HepG2 (cell line): ENCODE results near the gene TSTD2. TPM values are rescaled to one million over a fixed set of nuclear protein-coding genes. Genes with fewer than 3 reads are reported as not detected.

Experiments
- ATAC-seq: fragments of 200-7000 bp; cut with Tn5 transposase; 3 replicates; pipeline ENCODE4 v1.9.1; 2020; ENCODE audit warnings: mild to moderate bottlenecking, moderate library complexity
- BruUV-seq: library from RNA; stranded (reverse); fragments of 400-500 nt; replicated peaks from 2 replicates; lab custom pipeline; 2021; lab: Mats Ljungman, UMichigan
- CTCF ChIA-PET: fragments of 300-600 bp; formaldehyde crosslinking; extraction: SDS; loops from one replicate; lab custom pipeline; 2021; ENCODE audit warnings: low total read pairs, inconsistent platforms, low intra/inter-chr PET ratio; lab: Yijun Ruan, JAX
- POLR2A ChIA-PET: fragments of 350-600 bp; sonication (Branson Sonifier 250); formaldehyde crosslinking; loops from one replicate; lab custom pipeline; 2020; ENCODE audit warnings: antibody characterized with exemption, inconsistent platforms; lab: Yijun Ruan, JAX
- DNase-seq: peaks from one replicate; pipeline ENCODE4 v3.0.0-alpha.2; 2015; ENCODE audit warnings: low spot score
- FAIRE-seq: peaks from 3 replicates; lab custom pipeline; 2011; peaks lifted over from hg19 to GRCh38; lab: Jason Lieb, UNC
- H2AFZ ChIP-seq: one replicate; pipeline ENCODE4 v1.6.1; 2011; ENCODE audit warnings: low read length, inconsistent platforms
- H3K27ac ChIP-seq: fragments of 300-600 bp; 3 replicates; pipeline ENCODE4 v1.8.0; 2011; ENCODE audit warnings: mixed run types, mild to moderate bottlenecking, mixed read lengths, low read length, inconsistent platforms; ENCODE audit not compliant: insufficient read depth; ENCODE audit errors: extremely low read length
- H3K27me3 ChIP-seq, 2 experiments: fragments of 200-600 bp in 1 of 2; 2 replicates in 1 of 2; 3 replicates in 1 of 2; pipeline versions ENCODE4 v1.6.0 to v1.8.0; 2011; ENCODE audit warnings: low read length in 2 of 2, mild to moderate bottlenecking in 2 of 2, moderate library complexity in 2 of 2, inconsistent platforms in 1 of 2; ENCODE audit not compliant: insufficient read depth in 2 of 2, control insufficient read depth in 1 of 2
- H3K36me3 ChIP-seq, 2 experiments: fragments of 200-600 bp in 1 of 2; replicated peaks in 1 of 2; 2 replicates in 1 of 2; 3 replicates in 1 of 2; pipeline versions ENCODE4 v1.5.1 to v1.8.0; 2011; ENCODE audit warnings: low read length in 2 of 2, inconsistent platforms in 1 of 2; ENCODE audit not compliant: insufficient read depth in 2 of 2, control insufficient read depth in 1 of 2
- H3K4me1 ChIP-seq: 2 replicates; pipeline ENCODE4 v1.5.1; 2012; ENCODE audit warnings: low read length, inconsistent platforms; ENCODE audit not compliant: insufficient read depth
- H3K4me2 ChIP-seq: 2 replicates; pipeline ENCODE4 v1.6.0; 2011; ENCODE audit warnings: low read depth, low read length, inconsistent platforms
- H3K4me3 ChIP-seq, 3 experiments: fragments of 200-600 bp in 1 of 3; sonication (generic), shearing (Covaris generic) in 1 of 3; replicated peaks in 1 of 3; 2 replicates each; pipeline ENCODE4 v1.5.1; 2011 to 2016; ENCODE audit warnings: low read length in 3 of 3, inconsistent platforms in 2 of 3, low read depth in 2 of 3, mild to moderate bottlenecking in 2 of 3, control low read depth in 1 of 3, mixed read lengths in 1 of 3; ENCODE audit not compliant: insufficient read depth in 1 of 3
- H3K79me2 ChIP-seq: one replicate; pipeline ENCODE4 v1.6.1; 2011; ENCODE audit warnings: low read length, inconsistent platforms; ENCODE audit not compliant: insufficient read depth
- H3K9ac ChIP-seq: 2 replicates; pipeline ENCODE4 v1.6.0; 2011; ENCODE audit warnings: mild to moderate bottlenecking, low read depth, low read length, inconsistent platforms; ENCODE audit not compliant: insufficient read depth
- H3K9me3 ChIP-seq: 2 replicates; pipeline ENCODE4 v1.5.1; 2012; ENCODE audit warnings: mild to moderate bottlenecking, low read length
- H4K20me1 ChIP-seq: 2 replicates; pipeline ENCODE4 v1.6.0; 2011; ENCODE audit warnings: inconsistent platforms, mild to moderate bottlenecking, low read length, moderate library complexity; ENCODE audit not compliant: insufficient read depth
- CC2D1A ChIP-seq: sonication (generic); formaldehyde crosslinking; IDR thresholded peaks from 2 replicates; pipeline ENCODE4 v1.8.1; 2023; ENCODE audit warnings: mild to moderate bottlenecking, missing genetic modification reagents
- E2F1 ChIP-seq: sonication (generic); formaldehyde crosslinking; IDR thresholded peaks from 2 replicates; pipeline ENCODE4 v1.5.0; 2020; ENCODE audit warnings: missing genetic modification reagents
- HOXA9 ChIP-seq: sonication (generic); formaldehyde crosslinking; IDR thresholded peaks from 2 replicates; pipeline ENCODE4 v1.8.1; 2022; ENCODE audit warnings: missing genetic modification reagents, mild to moderate bottlenecking, moderate library complexity, borderline replicate concordance
- MIXL1 ChIP-seq: IDR thresholded peaks from 2 replicates; pipeline ENCODE4 v1.6.1; 2016
- MTF1 ChIP-seq: sonication (generic); formaldehyde crosslinking; IDR thresholded peaks from 2 replicates; pipeline ENCODE4 v1.5.0; 2020; ENCODE audit warnings: missing genetic modification reagents
- RBM22 ChIP-seq: fragments of 200-400 bp; formaldehyde crosslinking; optimal IDR thresholded peaks from 2 replicates; pipeline ENCODE3; 2017; ENCODE audit warnings: mild to moderate bottlenecking, low read length, moderate library complexity
- TARDBP ChIP-seq: sonication (generic); formaldehyde crosslinking; IDR thresholded peaks from 2 replicates; pipeline ENCODE4 v1.8.0; 2022; ENCODE audit warnings: mild to moderate bottlenecking, missing genetic modification reagents
- TERF1 ChIP-seq: sonication (generic); formaldehyde crosslinking; IDR thresholded peaks from 2 replicates; pipeline ENCODE4 v1.8.0; 2022; ENCODE audit warnings: mild to moderate bottlenecking, missing genetic modification reagents, moderate library complexity
- ZFP36 ChIP-seq: fragments of 150-350 bp; IDR thresholded peaks from 2 replicates; pipeline ENCODE4 v1.6.1; 2018; ENCODE audit warnings: borderline replicate concordance, low read length, low read depth; ENCODE audit not compliant: partially characterized antibody
- ZIK1 ChIP-seq: sonication (generic); formaldehyde crosslinking; IDR thresholded peaks from 2 replicates; pipeline ENCODE4 v1.5.0; 2020; ENCODE audit warnings: mild to moderate bottlenecking, low read depth, missing genetic modification reagents, borderline replicate concordance
- ZSCAN31 ChIP-seq: sonication (generic); formaldehyde crosslinking; IDR thresholded peaks from 2 replicates; pipeline ENCODE4 v1.5.0; 2020; ENCODE audit warnings: low read depth, mild to moderate bottlenecking, missing genetic modification reagents
- WGBS: methylation state at CpG from one replicate; pipeline ENCODE4 v1.1.6; 2017; ENCODE audit warnings: low lambda C conversion rate; 5-methylcytosine and 5-hydroxymethylcytosine counted together
- in situ Hi-C: cut with HindIII; loops from 2 replicates; pipeline ENCODE4 v1.10.0; 2017; ENCODE audit warnings: low pct_unique_long_range_greater_than_20kb; ENCODE audit not compliant: extremely low pct_ligation_motif_present
- intact Hi-C: fragments of 100-400 bp; cut with micrococcal nuclease; formaldehyde crosslinking; loops from one replicate; pipeline ENCODE4 v1.10.0; 2022; ENCODE audit not compliant: unreplicated experiment
- polyA plus RNA-seq, 8 experiments: library from polyadenylated mRNA; depleted of rRNA in 3 of 8; stranded (reverse) in 7 of 8; unstranded in 1 of 8; fragments of >200 nt; fragmentation: Illumina TruSeq in 4 of 8; extraction: Trizol in 4 of 8; gene quantifications; 2 replicates each; pipeline versions ENCODE4 v1.2.1 to v1.2.3, GENCODE V29; 2011 to 2016; ENCODE audit warnings: low read depth in 4 of 8, missing spikeins in 1 of 8, mixed read lengths in 1 of 8; ENCODE audit not compliant: insufficient read depth in 1 of 8
- total RNA-seq, 5 experiments: library from RNA; depleted of rRNA; stranded (reverse); fragments of >200 nt; fragmentation: Illumina TruSeq; extraction: Trizol; gene quantifications; 2 replicates each; pipeline ENCODE4 v1.2.3, GENCODE V29; 2016; ENCODE audit warnings: low read depth in 1 of 5

The TSTD2 gene
- total and polyA plus RNA-seq, 2 of the 13 experiments (the other 11 are each of a cell fraction or from before 2014, with no cell fraction given) = 16.0 to 23.1 TPM

GRCh38 chr9:97570899-97571298 is 62.3 kb downstream of the TSTD2 start:
- DNase-seq (no peak), FAIRE-seq (no peak), ATAC-seq (no peak)
- intact Hi-C loops (no loop called here), in situ Hi-C loops (no loop called here)
- no peaks in the 10 kb centered on the region for H3K4me1 ChIP-seq
- CTCF ChIA-PET = no interaction called here
- H4K20me1 ChIP-seq = no peaks in the 10 kb centered on the region
- TF ChIP-seq E2F1 (CRISPR knock-in tag) (no peak), TARDBP (CRISPR knock-in tag) (no peak), RBM22 (no peak), HOXA9 (CRISPR knock-in tag) (no peak), TERF1 (no peak), ZSCAN31 (no peak), CC2D1A (no peak), ZFP36 (no peak), ZIK1 (CRISPR knock-in tag) (no peak), MIXL1 (CRISPR knock-in tag) (no peak), MTF1 (CRISPR knock-in tag) (no peak)
- no peaks in the 10 kb centered on the region for H3K9me3 ChIP-seq
- no peak overlapping the region for H3K4me2 ChIP-seq
- H3K36me3 ChIP-seq = no peaks in the 10 kb centered on the region
- no peak overlapping the region for H3K27ac ChIP-seq
- 79% methylated on average over 6 of the region's 6 CpGs for WGBS
- no peaks in the 10 kb centered on the region for H3K79me2 ChIP-seq
- H3K4me3 ChIP-seq = no peak overlapping the region
- no peak overlapping the region for H2AFZ ChIP-seq
- no TSS peak for BruUV-seq
- no peak overlapping the region for H3K9ac ChIP-seq
- peaks cover 0 to 17% of the 10 kb centered on the region in 2 experiments; a peak in 1 of 5 replicates for H3K27me3 ChIP-seq
- POLR2A ChIA-PET = no interaction called here
